HEK293T (cell line): ENCODE results near the gene MRPL14.

ENCODE experiments used
- CTCF ChIA-PET: fragments of 350-600 bp; formaldehyde crosslinking; extraction: SDS; loops from one replicate; lab custom pipeline; 2021; ENCODE audit warnings: antibody characterized with exemption, inconsistent platforms; lab: Yijun Ruan, JAX
- POLR2A ChIA-PET: fragments of 350-600 bp; formaldehyde crosslinking; extraction: SDS; loops from one replicate; lab custom pipeline; 2020; ENCODE audit warnings: antibody characterized with exemption, inconsistent platforms; lab: Yijun Ruan, JAX
- DNase-seq: peaks from one replicate; pipeline ENCODE4 v3.0.0; 2012; ENCODE audit warnings: mixed read lengths; ENCODE audit errors: extremely low spot score
- ARNT ChIP-seq: fragments of 450-650 bp; IDR thresholded peaks from 2 replicates; pipeline ENCODE4 v1.6.1; 2017; ENCODE audit warnings: mild to moderate bottlenecking
- BHLHE40 ChIP-seq: fragments of 450-650 bp; IDR thresholded peaks from 2 replicates; pipeline ENCODE4 v1.6.1; 2016; ENCODE audit warnings: mild to moderate bottlenecking, moderate library complexity, borderline replicate concordance
- FOXA1 ChIP-seq: fragments of 450-650 bp; IDR thresholded peaks from 2 replicates; pipeline ENCODE4 v1.6.1; 2016; ENCODE audit warnings: mild to moderate bottlenecking
- FOXK2 ChIP-seq: fragments of 450-650 bp; IDR thresholded peaks from 2 replicates; pipeline ENCODE4 v1.6.1; 2016; ENCODE audit warnings: mild to moderate bottlenecking
- FOXM1 ChIP-seq: fragments of 450-650 bp; IDR thresholded peaks from 2 replicates; pipeline ENCODE4 v1.6.1; 2017; ENCODE audit warnings: mild to moderate bottlenecking, borderline replicate concordance
- L3MBTL2 ChIP-seq: fragments of 450-650 bp; conservative IDR thresholded peaks from 2 replicates; pipeline ENCODE4 v1.6.1; 2016; ENCODE audit warnings: mild to moderate bottlenecking
- LEF1 ChIP-seq: fragments of 450-650 bp; IDR thresholded peaks from 2 replicates; pipeline ENCODE4 v1.6.1; 2017; ENCODE audit warnings: mild to moderate bottlenecking, borderline replicate concordance
- SP1 ChIP-seq: fragments of 450-650 bp; IDR thresholded peaks from 2 replicates; pipeline ENCODE4 v1.6.1; 2017
- SUZ12 ChIP-seq: fragments of 450-650 bp; IDR thresholded peaks from 2 replicates; pipeline ENCODE4 v1.6.1; 2016; ENCODE audit warnings: mild to moderate bottlenecking
- TARDBP ChIP-seq: fragments of 450-650 bp; IDR thresholded peaks from 2 replicates; pipeline ENCODE4 v1.6.1; 2016

MRPL14 gene

DNA sequence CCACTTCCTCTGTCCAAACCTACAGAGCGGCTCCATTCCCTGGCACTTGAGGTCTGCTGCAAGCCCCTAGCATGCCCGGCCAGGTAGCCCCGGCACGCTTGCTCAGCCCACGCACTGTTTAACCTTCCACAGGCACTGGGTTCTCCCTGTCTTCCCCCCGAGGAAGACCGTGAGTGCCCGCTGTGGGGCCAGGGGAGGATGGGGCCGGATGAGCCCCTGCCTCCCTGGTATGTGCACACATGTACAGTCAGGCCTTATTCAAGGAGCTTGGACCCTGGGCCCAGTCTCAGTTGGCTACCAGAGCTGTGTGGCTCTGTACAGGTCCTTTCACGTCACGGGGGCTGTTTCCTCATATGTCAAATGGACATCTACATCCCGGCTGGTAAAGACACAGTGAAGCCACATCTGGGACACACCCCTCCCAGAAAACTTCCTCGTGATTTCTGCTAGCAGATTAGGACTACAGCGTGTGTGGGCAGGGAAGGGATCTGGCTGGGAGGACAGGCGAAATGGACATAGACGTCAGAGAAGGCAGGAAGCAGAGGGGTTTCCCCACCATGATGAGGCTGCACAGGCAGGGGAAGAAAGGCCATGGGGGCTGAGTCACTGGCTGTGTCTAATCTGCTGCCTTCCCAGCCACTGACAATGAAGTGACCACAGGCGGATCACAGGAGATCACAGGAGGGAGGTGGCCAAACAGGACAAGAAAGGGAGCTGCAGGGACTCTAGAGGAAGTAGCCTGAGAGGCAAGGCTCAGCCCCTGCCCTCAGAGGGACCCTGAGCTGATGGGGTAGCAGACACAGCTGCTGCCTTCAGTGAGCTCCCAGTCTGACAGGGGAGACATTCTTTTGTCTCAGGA lies 62.9 kb downstream of the MRPL14 start:
- POLR2A ChIA-PET, result interaction anchor here (0.6 to 1.0 kb wide), 2 partner anchors 9 to 294 kb away, joined by 3 read pairs; partner anchors contain the start of gene VEGFA
- CTCF ChIA-PET, result interaction anchor here (0.6 to 1.8 kb wide), 5 partner anchors 9 to 268 kb away, joined by 3 to 8 read pairs (median 6); no protein-coding TSS in a partner anchor

DNA sequence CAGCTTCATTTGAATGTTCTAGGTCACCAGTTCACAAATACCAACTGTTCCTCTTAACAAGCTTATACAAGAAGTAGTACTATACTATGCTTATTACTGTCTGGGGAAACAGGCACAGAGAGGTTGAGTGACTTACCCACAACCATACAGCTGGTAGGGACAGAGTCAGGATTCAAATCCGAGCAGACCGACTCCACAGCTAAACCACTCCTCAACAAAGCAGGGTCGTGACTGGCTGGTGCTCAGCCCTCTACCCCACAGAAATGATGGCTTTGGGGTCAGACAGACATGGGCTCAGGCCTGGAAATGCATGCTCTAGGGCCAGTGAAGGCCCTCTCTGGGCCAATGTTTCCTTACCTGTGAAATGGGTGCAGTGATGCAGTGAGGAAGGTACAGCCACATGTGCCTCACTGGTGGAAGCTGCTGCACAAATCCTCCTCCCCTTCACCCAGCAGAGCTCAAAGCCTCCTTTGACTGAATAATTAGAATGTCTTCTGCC lies 63.6 kb downstream of the MRPL14 start:
- DNase-seq, result no peak
- TF ChIP-seq FOXA1, result no peak
- no peak for TF ChIP-seq L3MBTL2
- no peak for TF ChIP-seq FOXM1
- TF ChIP-seq SUZ12, result no peak
- no peak for TF ChIP-seq FOXK2
- TF ChIP-seq TARDBP, result no peak
- no peak for TF ChIP-seq ARNT
- ChIA-PET POLR2A (no interaction called here), CTCF (interaction anchor here (0.6 to 1.8 kb wide), 9 partner anchors 8 to 294 kb away, joined by 3 to 7 read pairs (median 3); partner anchors contain the start of gene VEGFA)

More for the DNA sequence above, 62.9 kb downstream of the MRPL14 start:
- no peak for TF ChIP-seq SUZ12
- TF ChIP-seq BHLHE40, result no peak
- no peak for TF ChIP-seq SP1
- TF ChIP-seq LEF1, result no peak
- no peak for DNase-seq
